GM21528 (cell line): ENCODE measurements around the gene TEX101.
"Not testable (repeated sequence)": the region's sequence is repeated elsewhere in the genome, so short reads cannot be mapped to it uniquely, and the experiment has no call there.

Experiments
- ATAC-seq: cut with Tn5 transposase; IDR thresholded peaks from one replicate; pipeline ENCODE4 v1.9.1; 2021; ENCODE audit warnings: mild to moderate bottlenecking, moderate library complexity; ENCODE audit not compliant: unreplicated experiment, low FRiP score

Gene TEX101

DNA sequence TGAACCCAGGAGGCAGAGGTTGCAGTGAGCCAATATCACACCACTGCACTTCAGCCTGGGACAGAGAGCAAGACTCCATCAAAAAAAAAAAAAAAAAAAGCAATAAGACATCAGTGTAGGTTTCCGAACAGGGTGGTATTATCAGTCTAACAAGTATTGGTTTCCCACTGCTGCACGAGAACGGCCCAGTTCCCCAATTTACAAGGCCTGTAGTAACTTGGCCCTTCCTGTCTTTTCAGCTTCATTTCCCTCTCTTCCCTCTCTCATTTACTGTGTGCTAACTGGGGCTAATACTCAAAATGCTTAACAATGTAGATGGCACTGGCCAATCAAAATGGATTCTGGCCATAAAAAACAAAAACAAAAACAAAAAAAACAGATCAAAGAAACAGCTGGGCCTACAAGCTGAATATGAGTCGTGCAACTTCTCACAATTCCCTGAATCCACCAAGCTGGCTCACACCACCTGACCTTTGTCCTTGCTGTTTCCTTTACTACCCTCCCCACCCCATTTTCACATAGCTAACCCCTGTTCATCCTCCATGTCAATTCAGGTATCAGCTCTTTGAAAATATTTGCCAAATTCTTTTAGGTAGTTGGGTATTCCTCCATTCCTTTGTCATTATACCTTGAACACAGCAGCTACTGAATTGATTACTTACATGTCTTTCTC lies 2.4 kb downstream of the TEX101 start:
- ATAC-seq = no peak

DNA sequence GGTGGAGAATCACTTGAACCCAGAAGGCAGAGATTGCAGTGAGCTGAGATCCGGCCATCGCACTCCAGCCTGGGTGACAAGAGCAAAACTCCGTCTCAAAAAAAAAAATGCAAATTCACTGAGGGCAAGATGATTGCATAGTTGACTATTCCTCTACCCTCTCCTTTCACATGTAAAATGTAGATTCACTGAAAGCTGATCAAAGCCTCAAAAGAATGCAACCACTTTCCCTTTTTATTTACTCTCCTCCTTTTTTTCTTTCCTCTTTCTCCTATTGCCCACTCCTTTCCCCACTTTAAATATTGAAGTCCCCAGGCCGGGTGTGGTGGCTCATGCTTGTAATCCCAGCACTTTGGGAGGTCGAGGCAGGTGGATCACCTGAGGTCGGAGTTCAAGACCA lies 6.3 kb downstream of the TEX101 start:
- no peak for ATAC-seq

DNA sequence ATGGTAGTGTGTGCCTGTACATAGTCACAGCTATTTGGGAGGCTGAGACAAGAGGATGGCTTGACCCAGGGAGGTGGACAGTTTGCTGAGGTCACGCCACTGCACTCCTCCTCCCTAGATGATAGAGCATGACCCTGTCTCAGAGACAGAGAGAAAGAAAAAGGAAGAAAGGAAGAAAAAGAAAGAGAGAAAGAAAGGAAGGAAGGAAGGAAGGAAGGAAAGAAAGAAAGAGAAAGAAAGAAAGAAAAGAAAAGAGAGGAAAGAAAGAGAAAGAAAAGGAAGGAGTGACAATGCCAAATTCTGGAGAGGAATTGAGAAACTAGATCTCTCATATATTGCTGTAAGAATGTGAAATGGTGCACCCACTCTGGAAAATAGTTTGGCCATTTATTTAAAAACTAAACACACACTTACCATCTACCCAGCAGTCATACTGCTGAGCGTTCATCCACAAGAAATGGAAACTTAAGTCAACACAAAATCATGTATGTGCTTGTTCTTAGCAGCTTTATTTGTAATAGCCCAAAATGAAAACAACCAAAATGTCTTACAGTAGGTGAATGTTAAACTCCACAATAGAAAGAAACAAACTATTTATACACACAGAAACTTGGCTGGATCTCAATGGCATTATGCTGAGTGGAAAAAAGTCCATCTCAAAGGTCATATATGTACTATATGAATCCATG lies 7.5 kb downstream of the TEX101 start:
- ATAC-seq = no peak

DNA sequence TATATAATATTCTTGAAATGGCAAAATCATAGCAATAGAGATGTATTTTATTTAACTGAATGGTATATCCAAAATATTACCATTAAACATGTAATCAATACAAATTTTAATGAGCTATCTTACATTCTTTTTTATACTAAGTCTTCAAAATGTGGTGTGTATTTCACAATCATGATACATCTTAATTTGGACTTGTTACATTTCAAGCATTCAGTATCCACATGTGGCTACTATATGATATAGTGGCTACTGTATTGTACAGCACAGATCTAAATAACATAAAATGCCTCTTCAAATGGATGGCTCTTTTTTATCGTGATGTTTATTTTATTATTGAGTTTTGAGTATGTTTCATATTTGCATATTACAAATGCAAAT lies 8.0 kb downstream of the TEX101 start:
- no peak for ATAC-seq

DNA sequence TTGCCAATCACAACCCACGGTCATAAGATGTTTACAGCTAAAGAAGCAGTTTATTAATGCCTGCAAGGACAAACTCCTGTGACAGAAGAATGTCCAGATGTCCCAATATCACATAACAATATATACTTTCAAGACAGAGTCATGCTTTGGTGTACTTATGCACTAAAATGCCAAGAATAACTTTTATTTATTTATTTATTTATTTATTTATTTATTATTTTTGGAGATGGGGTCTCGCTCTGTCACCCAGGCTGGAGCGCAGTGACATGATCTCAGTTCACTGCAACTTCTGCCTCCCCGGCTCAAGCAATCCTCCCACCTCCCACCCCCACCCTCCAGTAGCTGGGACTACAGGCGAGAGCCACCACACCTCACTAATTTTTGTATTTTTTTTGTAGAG lies 9.1 kb downstream of the TEX101 start:
- no peak for ATAC-seq

DNA sequence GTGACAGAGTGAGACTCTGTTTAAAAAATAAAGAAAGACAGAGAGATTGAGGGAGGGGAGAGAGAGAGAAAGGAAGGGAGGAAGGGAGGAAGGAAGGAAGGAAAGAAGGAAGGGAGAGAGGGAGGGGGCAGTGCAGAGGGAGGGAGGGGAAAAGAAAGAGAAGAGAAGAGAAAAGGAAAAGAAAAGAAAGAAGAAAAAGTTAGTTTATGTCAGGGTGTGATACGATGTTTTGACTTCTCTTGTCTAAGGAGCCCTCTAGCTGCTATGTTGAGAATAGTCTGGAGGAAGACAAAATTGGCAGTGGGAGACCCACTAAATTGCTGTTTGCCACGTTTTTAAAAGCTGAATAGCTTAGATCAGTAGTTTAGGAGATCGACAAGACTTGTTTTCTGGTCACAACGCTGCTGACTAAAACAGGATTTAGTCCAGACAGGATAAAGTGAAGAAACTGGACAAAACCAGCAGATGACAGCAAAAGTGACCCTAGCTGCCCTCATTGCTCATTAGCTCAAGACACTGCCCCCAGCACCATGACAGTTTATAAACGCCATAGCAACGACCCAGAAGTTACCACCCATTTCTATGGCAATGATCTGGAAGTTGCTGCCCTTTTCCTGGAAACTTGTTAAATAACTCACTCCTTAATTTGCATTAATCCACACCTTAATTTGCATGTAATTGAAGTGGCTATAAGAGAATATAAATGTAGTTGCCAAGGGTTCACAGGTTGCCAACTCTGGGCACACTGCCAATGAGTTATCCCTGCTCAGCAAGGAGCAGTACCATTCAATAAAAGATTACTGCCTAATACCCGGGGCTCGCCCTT lies 11.1 kb downstream of the TEX101 start:
- ATAC-seq = no peak

DNA sequence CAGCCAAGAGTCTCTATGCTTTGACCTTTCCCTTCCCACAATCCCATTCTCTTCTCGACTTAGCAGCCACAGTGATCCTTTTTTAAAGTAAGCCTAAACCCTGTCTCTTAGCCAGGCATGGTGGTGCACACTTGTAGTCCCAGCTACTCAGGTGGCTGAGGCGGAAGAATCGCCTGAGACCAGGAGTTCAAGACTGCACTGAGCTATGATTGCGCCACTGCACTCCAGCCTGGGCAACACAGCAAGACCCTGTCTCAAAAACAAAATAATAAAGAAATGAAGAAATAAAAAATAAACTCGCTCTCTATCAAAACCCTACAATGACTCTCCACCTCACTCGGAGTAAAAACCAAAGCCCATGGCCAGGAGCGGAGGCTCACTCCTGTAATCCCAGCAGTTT lies 14.7 kb downstream of the TEX101 start:
- ATAC-seq = no peak

DNA sequence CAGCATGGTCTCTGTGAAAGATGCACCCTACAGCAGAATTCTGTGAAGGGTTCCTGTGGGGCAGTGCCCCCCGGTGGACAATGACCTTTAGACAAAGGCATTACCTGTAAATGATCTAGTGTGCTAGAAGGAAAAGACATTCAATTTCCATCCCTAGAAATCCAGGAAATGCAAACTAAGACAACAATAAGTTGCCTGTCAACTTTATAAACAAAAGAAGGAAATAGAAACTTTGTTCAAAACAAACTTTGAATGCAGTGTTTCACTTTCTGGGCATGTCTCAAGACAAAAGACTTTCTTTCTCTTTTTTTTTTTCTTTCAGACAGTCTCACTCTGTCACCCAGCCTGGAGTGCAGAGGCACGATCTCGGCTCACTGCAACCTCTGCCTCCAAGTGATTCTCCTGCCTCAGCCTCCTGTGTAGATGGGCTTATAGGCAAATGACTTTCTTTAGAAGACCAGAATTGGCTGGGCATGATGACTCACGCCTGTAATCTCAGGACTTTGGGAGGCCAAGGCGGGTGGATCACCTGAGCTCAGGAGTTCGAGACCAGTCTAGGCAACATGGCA lies 15.5 kb downstream of the TEX101 start:
- ATAC-seq = no peak

DNA sequence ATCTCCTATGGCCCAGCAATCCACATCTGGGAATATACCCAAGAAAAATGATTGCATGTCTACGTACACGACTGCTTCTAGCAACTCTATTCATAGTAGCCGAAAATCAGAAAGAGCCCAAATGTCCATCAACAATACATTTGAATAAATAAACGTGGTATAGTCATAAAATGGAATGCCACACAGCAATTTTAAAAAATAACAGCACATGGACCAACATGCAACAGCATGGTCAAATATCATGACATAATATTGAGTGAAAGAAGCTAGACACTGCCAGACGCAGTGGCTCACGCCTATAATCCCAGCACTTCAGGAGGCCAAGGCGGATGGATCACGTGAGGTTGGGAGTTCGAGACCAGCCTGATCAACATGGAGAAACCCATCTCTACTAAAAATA lies 16.3 kb downstream of the TEX101 start:
- ATAC-seq = no peak

DNA sequence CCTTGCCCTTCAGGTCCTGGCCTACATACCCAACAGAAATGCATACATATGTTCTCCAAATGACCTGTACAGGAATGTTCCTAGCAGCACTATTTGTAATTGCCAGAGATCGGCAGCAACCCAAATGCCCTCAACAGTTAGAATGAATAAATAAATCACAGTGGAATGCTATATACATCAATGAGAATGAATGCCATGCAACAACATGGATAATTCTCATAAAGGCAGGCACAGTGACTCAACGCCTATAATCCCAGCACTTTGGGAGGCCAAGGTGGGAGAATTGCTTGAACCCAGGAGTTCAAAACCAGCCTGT lies 18.6 kb downstream of the TEX101 start:
- ATAC-seq = no peak

DNA sequence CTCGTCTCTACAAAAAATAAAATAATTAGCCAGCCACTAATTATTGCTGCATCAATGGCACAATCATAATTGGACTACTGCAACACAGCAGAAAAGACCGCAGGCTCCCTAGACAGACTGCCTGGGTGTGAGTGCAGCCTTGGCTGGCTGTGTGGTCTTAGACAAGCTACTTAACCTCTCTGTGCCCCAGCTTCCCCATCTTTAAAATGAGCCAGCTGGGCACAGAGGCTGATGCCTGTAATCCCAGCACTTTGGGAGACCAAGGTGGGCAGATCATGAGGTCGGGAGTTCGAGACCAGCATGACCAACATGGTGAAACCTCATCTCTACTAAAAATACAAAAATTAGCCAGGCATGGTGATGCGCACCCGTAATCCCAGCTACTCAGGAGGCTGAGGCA lies 19.0 kb downstream of the TEX101 start:
- no peak for ATAC-seq

DNA sequence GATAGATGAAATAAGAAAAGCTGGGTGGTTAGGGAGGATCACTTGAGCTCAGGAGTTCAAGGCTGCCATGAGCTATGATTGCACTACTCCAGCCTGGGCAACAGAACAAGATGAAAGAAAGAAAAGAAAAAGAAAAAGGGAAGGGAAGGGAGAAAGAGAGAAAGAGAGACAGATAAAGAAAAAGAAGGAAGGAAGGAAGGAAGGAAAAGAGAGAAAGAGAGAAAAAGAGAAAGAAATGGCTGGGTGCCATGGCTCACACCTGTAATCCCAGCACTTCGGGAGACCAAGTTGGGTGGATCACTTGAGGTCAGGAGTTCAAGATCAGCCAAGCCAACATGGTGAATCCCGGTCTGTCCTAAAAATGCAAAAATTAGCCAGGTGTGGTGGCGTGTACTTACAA lies 21.1 kb downstream of the TEX101 start:
- ATAC-seq = no peak

DNA sequence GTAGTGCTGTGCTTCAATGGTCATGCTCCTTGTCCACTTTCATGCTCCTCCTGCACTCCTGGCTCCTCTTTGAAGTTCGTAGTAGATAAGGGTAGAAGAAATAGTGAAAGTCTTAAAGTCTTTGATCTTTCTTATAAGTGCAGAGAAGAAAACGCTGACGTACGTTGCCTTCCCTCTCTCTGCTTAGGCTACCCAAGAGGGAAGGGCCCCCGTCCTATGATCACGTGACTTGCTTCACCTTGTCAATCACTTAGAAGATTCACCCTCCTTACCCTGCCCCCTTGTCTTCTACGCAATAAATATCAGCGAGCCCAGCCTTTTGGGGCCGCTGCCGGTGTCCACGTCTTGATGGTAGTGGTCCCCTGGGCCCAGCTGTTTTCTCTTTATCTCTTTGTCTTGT lies 22.6 kb downstream of the TEX101 start:
- ATAC-seq = not testable (repeated sequence)

DNA sequence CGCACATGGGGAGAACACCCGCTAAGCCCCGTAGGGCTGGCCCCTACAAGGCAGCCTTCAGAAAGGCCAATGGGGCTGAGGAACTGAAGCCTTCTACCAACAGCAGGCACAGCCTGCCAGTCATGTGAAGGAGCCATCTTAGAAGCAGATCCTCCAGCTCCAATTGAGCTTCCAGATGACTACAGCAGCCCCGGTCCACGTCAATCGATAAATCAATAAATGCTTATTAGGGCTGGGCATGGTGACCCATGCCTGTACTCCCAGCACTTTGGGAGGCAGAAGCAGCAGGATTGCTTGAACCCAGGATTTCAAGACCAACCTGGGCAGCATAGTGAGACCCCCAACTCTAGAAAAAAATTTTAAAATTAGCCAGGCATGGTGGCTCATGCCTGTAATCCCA lies 23.0 kb downstream of the TEX101 start:
- no peak for ATAC-seq

DNA sequence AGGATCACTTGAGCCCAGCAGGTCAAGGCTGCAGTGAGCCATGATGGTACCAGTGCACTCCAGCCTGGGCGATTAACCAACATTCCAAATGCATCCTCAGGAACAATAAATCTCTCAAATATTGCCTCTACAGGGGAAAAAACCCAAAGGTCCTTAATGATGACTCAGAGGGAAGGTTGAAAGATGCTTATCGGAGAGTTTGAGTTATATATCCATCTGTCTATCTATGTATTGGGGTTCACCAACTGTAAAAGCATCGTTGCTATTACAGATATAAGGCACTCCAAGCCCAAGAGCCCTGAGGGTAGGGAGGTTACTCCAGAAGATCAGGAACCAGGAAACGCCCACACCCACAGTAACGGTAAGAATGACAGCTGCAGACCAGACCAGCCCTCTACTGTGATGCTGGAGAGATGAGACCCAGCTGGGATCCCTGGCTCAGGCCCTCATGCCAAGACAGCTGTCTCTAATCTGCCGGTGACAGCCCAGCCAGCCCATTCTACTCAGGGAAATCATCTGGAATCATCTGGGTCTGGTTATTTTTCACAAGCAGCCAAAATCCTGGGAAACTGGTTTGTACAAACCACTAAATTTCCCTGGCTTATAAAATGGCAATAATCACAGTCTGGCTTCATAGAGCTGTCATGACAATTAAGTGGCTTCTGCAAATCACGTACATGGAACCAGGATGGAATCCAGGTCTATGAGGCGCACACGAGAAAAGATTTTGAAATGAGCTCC lies 23.8 kb downstream of the TEX101 start:
- no peak for ATAC-seq

DNA sequence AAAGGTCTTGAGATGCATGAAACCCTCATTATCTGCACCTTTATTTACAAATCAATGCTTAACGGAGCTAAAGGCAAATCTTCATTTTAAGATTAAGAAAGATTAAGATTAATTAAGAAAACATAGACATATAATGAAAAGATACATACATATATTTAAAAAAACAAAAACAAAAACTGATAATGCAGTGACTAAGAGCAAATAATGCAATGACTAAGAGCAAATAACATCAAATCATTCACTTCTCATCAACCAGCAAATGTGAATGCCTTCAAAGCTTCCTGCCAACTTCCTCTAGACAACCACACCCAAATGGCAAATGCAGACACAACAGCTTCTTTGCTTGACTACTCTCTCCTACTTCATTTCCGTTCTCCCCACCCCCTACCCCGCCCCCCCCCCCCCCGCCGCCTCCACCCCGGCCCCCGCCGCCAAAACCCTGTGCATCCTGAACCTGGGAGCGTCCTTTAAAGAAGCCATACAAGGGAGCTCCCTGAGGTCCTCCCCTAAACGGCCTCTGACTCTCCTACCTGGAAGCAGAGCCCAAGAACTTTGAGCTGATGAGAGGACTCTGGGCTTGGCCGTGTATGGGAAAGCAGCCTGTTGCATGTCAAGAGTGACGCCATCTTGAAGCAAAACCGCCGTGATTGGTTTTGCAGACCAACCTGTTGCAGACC lies 24.5 kb downstream of the TEX101 start:
- no peak for ATAC-seq

DNA sequence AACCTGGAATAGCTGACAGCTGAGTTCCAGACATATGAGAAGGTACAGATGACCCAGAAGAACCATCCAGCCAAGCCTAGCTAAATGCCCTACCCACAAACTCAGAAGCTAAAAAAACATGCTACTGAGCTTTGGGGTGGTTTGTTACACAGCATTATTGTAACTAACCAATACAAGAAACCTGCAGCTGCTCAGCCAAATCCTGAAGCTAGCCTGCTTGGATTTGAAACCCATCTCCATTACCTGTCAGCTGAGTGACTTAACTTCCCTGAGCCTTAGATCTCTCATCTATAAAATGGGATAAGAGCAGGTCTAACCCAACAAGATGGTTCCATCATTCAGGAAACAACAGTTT lies 25.0 kb downstream of the TEX101 start:
- ATAC-seq = no peak

DNA sequence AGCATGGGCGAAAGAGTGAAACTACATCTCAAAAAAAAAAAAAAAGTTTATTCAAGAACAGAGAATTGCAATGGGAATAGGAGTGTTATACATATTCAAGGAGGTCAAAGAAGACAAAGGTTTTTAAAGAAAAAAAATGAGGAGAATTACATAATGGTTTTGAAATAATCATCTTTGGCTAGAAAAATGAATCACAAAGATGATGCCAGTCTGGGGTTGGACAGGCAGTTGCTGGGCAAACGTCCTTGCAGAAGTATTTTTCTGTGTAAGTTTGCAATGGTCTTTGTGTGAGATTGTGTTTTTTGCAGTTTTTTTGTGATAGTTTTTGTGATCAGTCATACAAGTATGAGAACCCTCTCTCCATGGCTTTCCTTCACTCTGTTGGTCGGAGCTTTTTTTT lies 27.0 kb downstream of the TEX101 start:
- no peak for ATAC-seq

DNA sequence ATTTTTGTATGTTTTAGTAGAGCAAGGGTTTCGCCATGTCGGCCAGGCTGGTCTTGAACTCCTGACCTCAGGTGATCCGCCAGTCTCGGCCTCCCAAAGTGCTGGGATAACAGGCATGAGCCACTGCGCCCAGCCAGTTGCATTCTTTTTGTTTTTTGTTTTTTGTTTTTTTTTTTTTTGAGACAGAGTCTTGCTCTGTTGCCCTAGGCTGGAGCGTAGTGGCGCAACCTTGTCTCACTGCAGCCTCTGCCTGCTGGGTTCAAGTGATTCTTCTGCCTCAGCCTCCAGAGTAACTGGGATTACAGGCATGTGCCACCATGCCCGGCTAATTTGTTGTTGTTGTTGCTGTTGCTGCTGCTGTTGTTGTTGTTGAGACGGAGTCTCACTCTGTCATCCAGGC lies 29.4 kb downstream of the TEX101 start:
- ATAC-seq = not testable (repeated sequence)

DNA sequence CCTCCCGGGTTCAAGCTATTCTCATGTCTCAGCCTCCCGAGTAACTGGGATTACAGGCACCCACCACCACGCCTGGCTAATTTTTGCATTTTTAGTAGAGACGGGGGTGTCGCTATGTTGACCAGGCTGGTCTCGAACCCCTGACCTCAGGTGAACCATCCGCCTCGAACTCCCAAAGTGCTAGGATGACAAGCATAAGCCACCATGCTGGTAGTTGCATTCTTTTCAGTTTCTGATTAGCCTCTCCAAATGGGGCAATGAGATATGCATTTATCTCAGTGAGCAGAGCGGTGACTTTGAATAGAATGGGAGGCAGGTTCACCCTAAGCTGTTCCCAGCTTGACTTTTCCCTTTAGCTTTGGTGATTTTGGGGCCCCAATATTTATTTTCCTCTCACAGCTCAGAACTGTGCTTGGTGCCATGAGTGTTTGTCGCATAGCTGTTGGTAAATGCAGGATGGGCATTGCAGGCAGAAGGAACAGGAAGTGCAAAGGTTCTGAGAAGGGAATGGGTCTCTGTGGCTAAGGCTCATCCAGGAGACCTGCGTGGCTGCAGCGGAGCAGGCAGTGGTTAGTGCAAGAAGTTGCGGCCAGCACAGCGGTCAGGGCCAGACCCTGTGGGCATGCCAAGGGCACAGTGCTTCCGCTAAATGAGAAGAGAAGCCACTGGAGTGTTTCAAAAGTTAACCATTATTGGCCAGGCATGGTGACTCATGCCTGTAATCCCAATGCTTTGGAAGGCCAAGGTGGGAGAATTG lies 30.0 kb downstream of the TEX101 start:
- no peak for ATAC-seq
